HG03460 (cell line): ENCODE results near the gene EDA.
"Not testable (repeated sequence)": the region's sequence is repeated elsewhere in the genome, so short reads cannot be mapped to it uniquely, and the experiment has no call there.

ENCODE experiments used
- ATAC-seq: cut with Tn5 transposase; IDR thresholded peaks from one replicate; pipeline ENCODE4 v1.9.1; 2021; ENCODE audit not compliant: unreplicated experiment

The EDA gene

GRCh38 chrX:69741721-69742120, 125.8 kb downstream of the EDA start:
- ATAC-seq, result no peak

GRCh38 chrX:69746051-69746450, 130.1 kb downstream of the EDA start:
- ATAC-seq, result no peak

GRCh38 chrX:69748055-69748454, 132.1 kb downstream of the EDA start:
- no peak for ATAC-seq

- ATAC-seq, result no peak
Observed at GRCh38 chrX:69759921-69760625, 144.2 kb downstream of the EDA start.

DNA sequence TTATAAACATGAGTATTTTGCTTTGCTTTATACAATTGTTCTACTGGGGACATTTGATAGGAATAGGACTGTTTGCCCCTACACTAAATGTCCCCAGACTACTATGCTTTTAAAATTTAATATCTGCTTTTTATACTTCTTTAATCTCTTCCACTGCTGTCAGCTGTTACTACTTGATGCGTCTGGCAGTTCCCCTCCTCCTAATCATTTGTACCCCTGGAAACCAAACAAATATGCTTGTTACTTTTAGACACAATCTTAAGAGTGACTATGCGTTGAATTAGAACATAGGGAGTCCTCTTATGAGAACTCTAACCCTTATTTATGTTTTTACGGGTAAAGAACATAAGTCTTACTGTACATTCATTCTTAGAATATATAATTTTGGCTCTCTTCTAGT, 145.7 kb downstream of the EDA start:
- no peak for ATAC-seq

DNA sequence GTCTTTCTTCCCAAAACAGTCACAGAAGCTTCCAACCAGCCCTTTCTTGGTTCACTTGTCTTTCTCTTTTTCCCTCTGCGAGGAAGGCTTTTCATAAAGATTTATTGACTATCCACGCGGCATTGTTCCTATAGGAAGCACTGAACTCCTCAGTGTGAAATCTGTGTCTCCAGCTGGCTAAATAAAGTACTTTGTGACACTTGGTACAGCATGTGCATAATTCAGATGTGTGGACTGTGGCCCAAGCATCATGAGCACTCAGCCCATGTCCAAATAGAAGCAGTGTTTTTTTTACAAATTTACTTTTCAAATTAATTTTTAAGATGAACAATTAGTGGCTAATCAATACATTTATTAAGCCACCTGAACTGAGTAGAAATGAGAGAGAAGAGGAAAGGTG, 146.4 kb downstream of the EDA start:
- no peak for ATAC-seq

DNA sequence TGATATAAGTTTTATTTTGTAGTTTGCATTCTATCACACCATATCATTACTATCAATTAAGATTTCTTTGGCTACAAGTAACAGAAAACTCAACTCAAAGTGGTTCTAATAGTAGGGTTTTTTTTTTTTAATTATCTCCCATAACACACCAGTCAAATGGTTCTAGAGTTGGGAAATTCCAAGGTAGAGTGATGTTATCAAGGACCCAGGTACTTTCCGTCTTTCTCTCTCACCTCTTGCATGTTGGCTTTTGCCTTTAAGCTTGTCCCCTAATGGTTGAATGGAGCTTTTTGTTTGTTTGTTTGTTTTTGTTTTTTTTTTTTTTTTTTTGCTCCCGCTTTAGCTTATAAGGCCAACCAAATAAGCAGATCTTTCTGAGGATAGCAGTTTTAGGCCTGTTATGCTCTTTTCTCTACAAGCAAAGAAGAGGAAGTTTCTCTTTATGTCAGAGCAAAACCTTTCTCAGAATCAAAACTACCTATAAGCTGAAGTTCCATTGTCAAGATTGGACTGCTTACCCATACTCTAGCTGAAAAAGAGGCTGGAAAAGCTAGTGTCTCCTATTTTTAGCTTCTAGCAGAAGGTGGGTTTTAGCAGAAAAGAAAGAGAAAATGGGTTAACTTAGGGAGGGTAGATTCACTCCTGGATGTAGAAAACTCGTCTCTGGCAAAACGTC, 177.5 kb downstream of the EDA start:
- ATAC-seq, result no peak

DNA sequence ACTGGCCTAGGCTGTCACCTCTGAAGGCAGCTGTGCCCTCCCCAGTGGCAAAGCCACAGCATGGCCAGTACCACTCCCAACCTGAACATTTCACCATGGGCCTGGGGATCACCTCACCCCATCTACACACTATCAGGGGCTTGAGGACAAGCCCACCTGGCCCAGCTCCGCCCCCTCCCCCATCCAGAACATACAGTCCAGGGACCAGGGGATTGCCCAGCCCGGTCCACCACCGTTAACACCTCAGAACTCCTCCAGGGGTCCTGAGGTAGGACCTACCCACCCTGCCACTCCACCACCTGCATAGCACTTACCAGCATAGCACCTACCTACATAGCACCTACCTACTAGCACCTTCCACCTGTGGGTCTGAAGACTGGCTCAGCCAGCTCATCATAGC, 179.8 kb downstream of the EDA start:
- no peak for ATAC-seq

DNA sequence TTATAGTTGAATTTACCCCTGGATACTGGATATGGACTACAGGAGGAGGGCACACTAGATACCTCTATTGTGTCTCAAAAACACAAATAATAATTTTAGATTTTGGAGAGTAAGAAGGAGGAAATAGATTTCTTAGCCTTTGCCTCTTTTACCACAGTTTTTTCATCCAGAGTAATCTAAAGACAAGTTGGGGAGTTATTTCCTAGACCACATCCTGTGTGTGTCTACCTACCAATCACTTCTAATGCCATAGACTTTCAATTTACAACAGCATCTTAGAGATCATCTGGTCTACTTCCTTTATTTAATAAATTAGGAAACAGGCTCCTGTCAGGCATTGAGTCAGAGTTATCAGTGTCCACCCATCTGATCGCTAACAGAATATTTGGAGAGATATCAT, 191.5 kb downstream of the EDA start:
- ATAC-seq, result no peak

- ATAC-seq, result no peak
Observed at GRCh38 chrX:69808375-69808774, 192.5 kb downstream of the EDA start.

GRCh38 chrX:69813677-69814076, 197.8 kb downstream of the EDA start:
- no peak for ATAC-seq

- ATAC-seq, result no peak
Observed at GRCh38 chrX:69815063-69815462, 199.2 kb downstream of the EDA start.

- no peak for ATAC-seq
Observed at GRCh38 chrX:69815519-69815918, 199.6 kb downstream of the EDA start.

GRCh38 chrX:69844636-69845035, 228.7 kb downstream of the EDA start:
- no peak for ATAC-seq

GRCh38 chrX:69859999-69860398, 244.1 kb downstream of the EDA start:
- ATAC-seq, result not testable (repeated sequence)

- ATAC-seq, result no peak
Observed at GRCh38 chrX:69876221-69876620, 260.3 kb downstream of the EDA start.

- no peak for ATAC-seq
Observed at GRCh38 chrX:69884210-69884609, 268.3 kb downstream of the EDA start.

- ATAC-seq, result no peak
Observed at GRCh38 chrX:69896046-69896445, 280.1 kb downstream of the EDA start.

DNA sequence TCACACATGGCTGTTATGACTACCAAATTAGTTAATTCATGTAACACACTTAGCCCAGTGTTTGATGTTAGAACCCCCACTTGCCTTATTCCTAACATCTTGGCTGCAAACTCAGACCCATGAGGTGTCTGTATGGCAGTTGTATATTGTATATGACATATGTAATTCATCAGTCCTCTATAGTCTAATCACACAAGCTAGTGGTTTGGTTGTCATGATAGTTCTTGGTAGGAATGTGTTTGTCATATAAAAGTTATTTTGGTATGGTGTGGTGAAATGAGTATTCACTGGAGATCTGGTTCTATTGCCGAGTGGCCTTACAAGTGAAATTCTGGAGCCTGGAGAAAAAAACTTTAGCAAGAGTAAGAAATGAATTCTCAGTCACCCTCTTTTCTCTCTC, 284.6 kb downstream of the EDA start:
- no peak for ATAC-seq

GRCh38 chrX:69906447-69906846, 290.5 kb downstream of the EDA start:
- no peak for ATAC-seq

DNA sequence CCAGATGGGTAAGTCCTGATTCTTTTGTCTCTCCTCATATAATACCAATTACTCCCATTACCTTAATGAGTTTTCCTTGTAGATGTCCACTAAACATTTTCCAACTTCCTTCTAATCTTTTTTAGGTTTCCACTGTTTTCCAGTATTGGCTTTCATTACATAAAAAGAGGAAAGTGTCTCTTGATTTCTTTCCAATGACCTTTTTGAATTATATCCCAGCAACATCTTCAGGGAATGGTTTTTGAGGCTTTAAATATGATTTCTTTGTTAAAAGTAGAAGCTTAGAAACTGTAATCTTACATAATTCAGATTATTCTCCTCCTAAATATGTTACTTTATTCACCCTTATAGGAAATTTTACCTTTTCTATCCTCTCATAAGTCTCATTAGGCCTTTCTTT, 298.9 kb downstream of the EDA start:
- ATAC-seq, result no peak

DNA sequence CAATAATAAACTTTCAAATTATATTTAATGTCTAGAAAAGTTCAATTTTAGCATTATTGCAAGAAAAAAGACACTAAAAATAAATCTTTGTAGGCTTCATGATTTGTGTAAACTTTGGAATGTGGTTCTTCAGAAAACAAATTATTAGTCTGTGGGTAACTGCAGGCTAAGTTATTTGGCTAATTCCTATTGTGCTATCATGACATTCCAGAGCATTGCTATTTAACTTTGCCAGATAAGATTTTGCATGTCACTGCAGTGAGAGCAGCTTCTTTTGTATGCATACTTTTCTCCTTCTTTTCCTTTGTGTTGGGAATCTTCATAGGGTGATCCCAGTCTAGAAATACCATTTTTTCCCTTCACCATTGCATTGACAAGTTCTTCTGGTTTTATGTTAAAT, 303.8 kb downstream of the EDA start:
- ATAC-seq, result no peak

GRCh38 chrX:69932323-69932722, 316.4 kb downstream of the EDA start:
- ATAC-seq, result no peak
